Tibial nerve (tissue), 4 donors: Measurements from ENCODE around the gene ICOS.

Source experiments
- CTCF ChIP-seq, 5 experiments: fragments of 200-600 bp in 3 of 5; fragments of 450-650 bp in 2 of 5; sonication (generic) in 3 of 5; IDR thresholded peaks; one replicate each; pipeline ENCODE4 v1.5.1; 2016 to 2019; ENCODE audit warnings: antibody characterized with exemption in 5 of 5, mild to moderate bottlenecking in 3 of 5, moderate library complexity in 2 of 5
- EP300 ChIP-seq, 2 donors: sonication (generic); formaldehyde crosslinking; IDR thresholded peaks; one replicate each; pipeline ENCODE4 v1.6.1; 2017; ENCODE audit warnings: antibody characterized with exemption in 2 of 2, mild to moderate bottlenecking in 1 of 2

- TF ChIP-seq CTCF (IDR thresholded peaks at IDR 0.05) = no peak
- TF ChIP-seq EP300 (IDR thresholded peaks at IDR 0.05) = no peak
These were observed 36.3 kb upstream of the ICOS start for GRCh38 chr2:203900253-203900652.
